Activated CD4-positive, alpha-beta T cell treated with anti-CD3 and anti-CD28 coated beads, Interleukin-2, amount 50 U/mL, for 48 hours (primary cell): ENCODE results near the gene NUP93.
"Not testable (repeated sequence)": the region's sequence is repeated elsewhere in the genome, so short reads cannot be mapped to it uniquely, and the experiment has no call there.

Experiments
- DNase-seq, 2 experiments: peaks; one replicate each; pipeline ENCODE4 v3.0.0-alpha.2; 2020

The NUP93 gene

GRCh38 chr16:56852401-56852730 lies 122.4 kb downstream of the NUP93 start:
- DNase-seq: no peak

- DNase-seq: no peak
Measured at GRCh38 chr16:56852968-56853367, 123.0 kb downstream of the NUP93 start.

DNA sequence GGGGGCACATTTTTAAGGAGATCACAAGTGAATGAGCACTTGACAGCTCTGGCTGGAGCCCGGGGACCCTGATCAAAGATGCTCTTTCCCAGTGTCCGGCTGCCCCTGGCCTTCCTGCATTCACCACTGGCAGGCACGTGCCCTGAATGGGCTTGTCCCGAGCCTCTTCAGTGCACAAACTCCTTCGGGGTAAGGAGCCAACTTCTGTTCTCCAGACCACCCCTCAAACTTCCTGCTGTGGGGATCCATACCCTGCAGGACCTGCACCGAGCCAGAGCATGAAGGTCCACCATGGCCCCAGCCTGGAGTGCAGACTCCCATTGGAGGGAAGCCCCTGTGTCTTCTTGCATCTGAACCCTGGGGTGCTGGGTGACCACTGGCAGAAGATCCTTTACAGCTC lies 125.3 kb downstream of the NUP93 start:
- no peak for DNase-seq

DNA sequence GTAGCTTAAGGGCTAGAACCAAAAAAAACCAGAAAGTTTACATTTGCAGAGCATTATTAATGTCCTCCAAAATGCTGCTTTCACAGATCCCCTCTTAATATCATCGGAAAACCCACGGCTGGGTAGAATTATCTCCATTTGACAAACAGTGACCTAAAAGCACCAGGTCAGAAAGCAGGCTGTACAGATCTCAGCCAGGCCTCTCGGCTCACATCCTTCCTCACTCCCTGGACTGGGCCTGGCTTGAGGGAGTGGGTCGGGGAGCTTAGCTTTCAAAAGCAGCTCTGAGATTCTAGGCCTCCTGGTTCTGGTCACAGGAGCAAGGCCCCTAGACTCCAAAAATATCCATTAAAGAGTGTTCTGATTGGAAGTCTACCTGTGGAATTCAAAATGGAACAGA lies 126.0 kb downstream of the NUP93 start:
- no peak for DNase-seq

DNA sequence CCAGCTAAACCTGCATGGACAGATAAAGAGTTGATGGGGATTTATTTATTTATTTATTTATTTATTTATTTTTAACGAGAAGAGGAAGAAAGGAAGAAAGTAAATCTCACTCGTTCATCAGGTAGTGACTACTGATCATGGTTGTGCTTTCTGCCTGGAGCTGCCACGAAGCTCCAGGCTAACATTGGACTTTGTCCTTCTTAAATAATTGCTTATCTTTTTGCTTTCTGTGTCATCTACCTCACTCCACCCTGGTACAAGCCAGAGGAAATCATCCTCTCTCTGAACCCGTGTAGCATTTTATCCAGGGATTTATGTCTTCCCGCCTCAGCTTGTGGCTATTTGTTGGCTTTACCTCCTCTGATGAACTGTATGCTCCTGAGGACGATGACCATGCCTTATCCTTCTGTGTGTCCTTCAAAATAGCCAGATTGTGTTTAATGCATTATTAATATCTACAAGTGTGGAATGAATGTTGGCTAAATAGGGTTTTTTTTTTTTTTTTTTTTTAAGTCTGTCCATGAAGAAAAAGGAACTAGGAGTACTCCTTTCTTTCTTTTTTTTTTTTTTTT lies 127.0 kb downstream of the NUP93 start:
- DNase-seq: no peak

DNA sequence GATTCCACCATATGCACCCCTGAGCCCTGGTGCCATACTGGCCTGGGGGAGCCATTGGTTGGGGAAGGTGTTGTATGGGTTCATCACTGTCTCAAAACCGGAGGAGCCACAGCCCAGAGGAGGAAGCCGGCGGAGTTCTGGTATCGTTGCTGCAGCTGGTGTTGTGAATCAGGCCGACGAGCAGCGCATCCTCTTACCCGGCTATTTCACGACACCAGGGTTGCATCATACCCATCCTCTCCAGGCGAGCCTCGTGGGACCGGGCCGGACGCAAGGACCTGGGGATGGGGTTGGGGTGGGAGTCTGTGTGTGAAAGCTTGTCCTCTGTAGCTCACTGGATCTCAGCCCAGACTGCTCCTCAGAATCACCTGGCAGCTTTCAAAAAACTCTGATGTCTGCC lies 128.4 kb downstream of the NUP93 start:
- DNase-seq: no peak

- DNase-seq: no peak
Measured at GRCh38 chr16:56859636-56860035, 129.7 kb downstream of the NUP93 start.

DNA sequence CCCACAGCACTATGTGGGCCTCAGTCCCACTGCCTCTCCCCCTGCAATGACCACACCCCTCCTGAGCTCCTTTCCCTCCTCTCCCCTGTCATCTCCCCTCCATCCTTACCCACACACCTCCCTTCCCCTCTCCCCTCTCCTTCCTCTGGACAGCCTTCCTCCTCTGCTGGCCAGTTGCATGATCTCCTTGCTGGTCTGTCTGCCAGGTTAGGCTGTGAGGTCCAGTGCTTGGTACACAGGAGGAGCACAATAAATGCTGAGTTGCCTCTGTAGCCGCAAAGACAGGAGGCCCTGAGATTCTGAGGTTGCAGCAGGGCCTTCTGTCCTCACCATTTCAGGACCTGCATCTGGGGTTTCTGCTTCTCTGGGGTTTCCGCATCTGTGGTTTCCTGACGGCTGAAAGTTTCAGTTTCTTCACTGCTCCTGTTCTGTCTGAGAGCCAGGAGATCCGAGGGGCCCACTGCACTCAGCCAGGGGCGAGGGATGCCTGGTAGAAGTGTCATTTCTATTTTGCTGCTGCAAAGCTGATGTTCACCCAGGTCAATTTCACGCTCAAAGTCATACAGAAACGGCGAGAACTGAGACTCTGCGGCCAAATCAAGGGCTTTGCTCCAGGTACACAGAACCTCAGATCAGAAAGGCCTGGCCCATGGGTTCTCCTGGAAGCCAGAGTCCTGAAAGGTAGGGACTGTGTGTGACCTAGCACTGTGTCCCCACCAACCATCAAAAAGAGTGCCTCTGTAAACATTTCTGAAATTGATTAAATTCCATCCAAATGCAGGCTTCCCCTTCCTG lies 130.5 kb downstream of the NUP93 start:
- peak; percentile 64 to 73 for DNase-seq

DNA sequence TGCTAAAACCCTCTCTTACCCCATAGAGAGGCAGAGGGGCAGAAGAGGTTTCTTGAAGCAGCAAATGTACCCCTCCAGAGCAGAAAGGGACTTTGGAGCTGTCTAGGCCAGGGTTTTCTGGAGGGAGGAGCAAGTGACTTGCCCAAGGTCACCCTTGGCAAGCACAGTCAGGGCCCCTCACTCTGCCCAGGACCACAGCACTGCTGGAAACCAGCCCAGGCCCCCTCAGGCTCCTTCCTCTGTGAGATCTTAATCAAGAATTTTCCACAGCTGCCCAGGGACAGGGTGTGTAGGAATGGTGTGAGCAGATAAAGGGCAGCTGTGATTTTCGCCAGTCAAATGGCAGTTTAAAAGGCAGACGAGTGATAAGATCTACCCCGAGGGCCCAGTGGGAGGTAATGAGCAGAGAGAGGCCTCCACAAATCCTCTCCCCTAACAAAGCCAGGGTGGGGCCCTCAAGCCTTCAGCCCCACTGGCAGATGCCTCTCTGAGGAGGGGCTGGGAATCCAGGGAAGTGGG lies 131.2 kb downstream of the NUP93 start:
- no peak for DNase-seq

GRCh38 chr16:56861756-56862155 lies 131.8 kb downstream of the NUP93 start:
- no peak for DNase-seq

DNA sequence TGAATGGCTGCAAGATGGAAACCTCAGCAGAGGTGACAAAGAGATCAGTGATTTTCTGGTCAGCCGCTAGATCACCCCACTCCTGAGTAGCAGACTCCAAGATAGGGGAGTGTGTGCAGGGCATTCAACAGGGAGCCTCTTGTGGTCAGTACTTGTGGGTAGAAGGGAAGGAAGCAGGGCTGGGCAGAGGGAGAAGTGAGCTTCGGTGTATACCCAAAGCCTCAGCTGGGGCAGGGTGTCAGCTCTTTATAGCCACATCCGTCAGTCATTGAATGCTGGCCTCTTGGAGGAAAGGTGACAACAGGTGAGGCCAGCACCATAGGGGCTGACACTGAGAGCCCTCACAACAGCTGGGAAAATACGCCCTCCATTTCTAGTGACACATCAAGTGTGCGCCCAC lies 132.8 kb downstream of the NUP93 start:
- DNase-seq: no peak

DNA sequence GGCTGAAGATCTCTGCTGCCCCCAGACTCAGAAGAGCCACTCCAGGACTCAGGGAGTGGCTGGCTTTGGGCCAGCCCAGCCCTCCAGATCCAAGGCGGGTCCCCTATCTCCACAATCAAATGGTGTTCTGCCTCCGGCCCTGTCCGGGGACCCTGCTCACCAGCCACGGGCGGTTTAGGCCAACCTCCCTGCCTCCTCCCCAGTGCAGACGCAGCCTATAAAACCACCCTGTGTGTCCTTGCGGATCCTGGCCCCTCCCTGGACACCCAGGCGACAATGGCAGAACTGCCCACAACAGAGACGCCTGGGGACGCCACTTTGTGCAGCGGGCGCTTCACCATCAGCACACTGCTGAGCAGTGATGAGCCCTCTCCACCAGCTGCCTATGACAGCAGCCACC lies 135.0 kb downstream of the NUP93 start, which contains the start of gene SLC12A3:
SLC12A3 (plus strand) TSS at position 248 of the 400 bp plus-strand sequence; CDS start at position 277, 29 bp downstream.
- DNase-seq: no peak

DNA sequence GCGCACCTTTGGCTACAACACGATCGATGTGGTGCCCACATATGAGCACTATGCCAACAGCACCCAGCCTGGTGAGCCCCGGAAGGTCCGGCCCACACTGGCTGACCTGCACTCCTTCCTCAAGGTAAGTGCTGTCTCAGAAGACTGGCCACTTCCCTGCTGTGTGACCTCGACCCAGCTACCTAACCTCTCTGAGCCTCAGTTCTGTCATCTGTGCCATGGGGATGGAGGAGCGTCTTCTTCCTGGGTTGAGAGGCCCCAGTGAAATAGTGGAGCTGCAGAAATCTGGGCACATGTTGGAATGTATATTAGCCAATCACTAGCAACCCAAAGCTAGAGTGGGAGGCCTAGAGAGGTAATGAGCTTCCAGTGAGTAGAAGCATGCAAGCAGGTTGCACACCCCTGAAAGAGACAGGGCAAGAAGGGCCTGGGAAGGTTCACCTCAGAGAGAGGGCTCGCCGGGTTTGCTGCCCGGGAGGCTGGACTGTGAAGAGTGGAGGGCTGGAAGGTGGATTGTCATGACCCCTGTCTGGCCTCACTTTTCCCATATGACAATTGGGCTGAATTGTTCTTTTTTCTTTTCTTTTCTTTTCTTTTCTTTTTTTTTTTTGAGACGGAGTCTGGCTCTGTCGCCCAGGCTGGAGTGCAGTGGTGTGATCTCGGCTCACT lies 135.6 kb downstream of the NUP93 start:
- no peak for DNase-seq

DNA sequence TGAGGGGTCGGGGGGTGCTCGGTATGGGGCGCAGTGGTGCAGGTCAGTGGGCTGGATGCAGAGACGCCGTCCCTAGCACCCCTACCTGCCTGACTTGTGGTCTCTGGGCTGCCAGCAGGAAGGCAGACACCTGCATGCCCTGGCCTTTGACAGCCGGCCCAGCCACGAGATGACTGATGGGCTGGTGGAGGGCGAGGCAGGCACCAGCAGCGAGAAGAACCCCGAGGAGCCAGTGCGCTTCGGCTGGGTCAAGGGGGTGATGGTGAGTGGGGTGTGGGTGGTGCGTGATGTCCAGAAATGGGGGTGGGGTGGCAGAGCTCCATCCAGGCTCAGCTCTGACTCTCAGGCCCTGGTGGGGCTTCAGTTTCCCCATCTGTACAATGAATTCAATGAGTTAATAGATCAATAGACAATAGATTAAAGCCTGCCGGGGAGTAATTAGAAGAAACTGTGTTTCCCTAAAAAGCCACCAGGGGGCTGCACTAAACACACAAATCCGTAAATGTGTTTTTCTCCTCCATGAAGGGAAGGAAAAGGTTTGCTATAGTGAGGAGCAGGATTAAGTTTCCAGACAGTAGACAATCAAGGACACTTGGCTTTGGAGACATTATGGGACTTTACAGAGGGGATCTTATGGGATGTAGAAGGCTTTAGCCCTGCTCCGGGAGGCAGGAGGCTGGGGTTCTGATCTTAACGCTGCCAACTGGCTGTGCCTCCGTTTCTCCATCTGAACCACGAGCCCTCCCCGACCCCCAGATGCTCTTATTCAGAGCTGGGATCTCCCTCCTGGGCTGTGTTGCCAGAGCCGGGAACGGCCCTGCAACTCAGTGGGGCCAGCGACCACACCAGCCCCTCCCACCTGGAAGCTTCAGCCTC lies 137.3 kb downstream of the NUP93 start:
- peak; percentile 26 to 46 for DNase-seq

GRCh38 chr16:56868175-56868574 lies 138.2 kb downstream of the NUP93 start:
- no peak for DNase-seq

DNA sequence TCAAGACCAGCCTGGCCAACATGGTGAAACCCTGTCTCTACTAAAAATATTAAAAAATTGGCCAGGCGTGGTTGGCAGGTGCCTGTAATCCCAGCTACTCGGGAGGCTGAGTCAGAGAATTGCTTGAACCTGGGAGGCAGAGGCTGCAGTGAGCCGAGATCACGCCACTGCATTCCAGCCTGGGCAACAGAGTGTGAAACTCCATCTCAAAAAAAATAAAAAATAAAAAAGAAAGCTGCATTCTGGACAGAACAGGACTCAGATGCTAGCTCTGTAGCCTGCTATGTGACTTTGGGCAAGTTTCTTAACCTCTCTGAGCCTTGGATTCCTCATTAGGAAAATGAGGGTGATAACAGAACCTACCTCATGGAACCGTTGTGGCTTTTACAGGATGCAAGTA lies 138.8 kb downstream of the NUP93 start:
- DNase-seq: not testable (repeated sequence)

DNA sequence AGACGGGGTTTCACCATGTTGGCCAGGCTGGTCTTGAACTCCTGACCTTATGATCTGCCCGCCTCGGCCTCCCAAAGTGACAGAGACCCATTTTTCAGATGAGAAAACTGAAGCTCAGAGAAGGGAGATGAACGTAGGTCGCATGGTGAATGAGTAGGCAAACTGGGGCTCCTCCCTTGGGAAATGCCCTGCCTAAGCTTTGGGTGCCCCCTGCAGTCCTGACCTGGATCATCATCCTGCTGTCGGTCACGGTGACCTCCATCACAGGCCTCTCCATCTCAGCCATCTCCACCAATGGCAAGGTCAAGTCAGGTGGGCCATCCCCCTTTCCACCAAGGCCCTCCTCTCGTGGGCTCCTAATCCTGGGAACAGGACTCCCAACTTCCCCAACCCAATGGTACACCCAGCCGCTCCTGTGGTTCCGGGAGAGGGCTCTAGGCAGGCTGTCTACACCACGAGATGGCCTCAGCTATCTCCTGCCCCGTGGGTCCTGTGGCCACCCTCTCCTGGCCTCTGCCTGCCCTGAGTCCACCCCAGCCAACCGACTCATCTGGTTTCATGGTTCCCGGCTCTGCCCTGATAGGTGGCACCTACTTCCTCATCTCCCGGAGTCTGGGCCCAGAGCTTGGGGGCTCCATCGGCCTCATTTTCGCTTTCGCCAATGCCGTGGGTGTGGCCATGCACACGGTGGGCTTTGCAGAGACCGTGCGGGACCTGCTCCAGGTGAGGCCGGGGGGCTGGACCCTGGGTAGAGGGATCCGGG lies 139.8 kb downstream of the NUP93 start:
- peak; percentile 58 to 70 for DNase-seq

- DNase-seq: no peak
Measured at GRCh38 chr16:56870276-56870888, 140.5 kb downstream of the NUP93 start.

- DNase-seq: peak in 1 of 2 experiments; percentile 31
Measured at GRCh38 chr16:56871172-56871593, 141.3 kb downstream of the NUP93 start.

GRCh38 chr16:56872863-56873391 lies 143.0 kb downstream of the NUP93 start:
- no peak for DNase-seq

- no peak for DNase-seq
Measured at GRCh38 chr16:56874800-56875199, 144.9 kb downstream of the NUP93 start.
